ENCODE measurements around the gene FARS2. TPM values are rescaled to one million over a fixed set of nuclear protein-coding genes. Genes with fewer than 3 reads are reported as not detected.

Gene FARS2
- polyA plus RNA-seq, 1 donor from 2014 or later: 11.9 TPM

GRCh38 chr6:5464099-5464885 is 203.0 kb downstream of the FARS2 start:
- Histone ChIP-seq H3K27me3 (ENCODE audit: insufficient read depth, low read depth, low read length) (no peaks in the 10 kb centered on the region), H3K9ac (ENCODE audit: low read length) (no peak overlapping the region), H3K27ac (ENCODE audit: low read length) (no peak overlapping the region), H2AFZ (ENCODE audit: low read depth, low read length) (no peak overlapping the region), H3K9me2 (ENCODE audit: insufficient read depth, low read length) (no peaks in the 10 kb centered on the region), H3K4me3 (ENCODE audit: low read length) (no peak overlapping the region), H3K79me2 (replicated peaks; ENCODE audit: insufficient read depth, low read length) (no peaks in the 10 kb centered on the region), H4K20me1 (ENCODE audit: insufficient read depth) (no peaks in the 10 kb centered on the region), H3K4me2 (ENCODE audit: low read length) (no peak overlapping the region), H3K9me3 (ENCODE audit: low read length) (no peaks in the 10 kb centered on the region), H3F3A (ENCODE audit: insufficient read depth, low read length, poor library complexity, severe bottlenecking) (no peaks in the 10 kb centered on the region), H3K36me3 (ENCODE audit: insufficient read depth, low read length) (no peaks in the 10 kb centered on the region)
- TF ChIP-seq POLR2AphosphoS5 (IDR thresholded peaks at IDR 0.05) (no peak), SMC3 (conservative IDR thresholded peaks at IDR 0.05; ENCODE audit: poor library complexity) (no peak), MXI1 (conservative IDR thresholded peaks at IDR 0.05; ENCODE audit: poor library complexity, severe bottlenecking) (no peak), RAD21 (conservative IDR thresholded peaks at IDR 0.05) (no peak), TAF1 (IDR thresholded peaks at IDR 0.05; ENCODE audit: low read depth) (no peak), CTCF (IDR thresholded peaks at IDR 0.05; ENCODE audit: poor library complexity, severe bottlenecking) (no peak), EZH2 (IDR thresholded peaks at IDR 0.05; ENCODE audit: borderline replicate concordance, insufficient read depth, low read length, poor library complexity, severe bottlenecking) (no peak), REST (IDR thresholded peaks at IDR 0.05; ENCODE audit: borderline replicate concordance) (no peak), EP300 (conservative IDR thresholded peaks at IDR 0.05; ENCODE audit: poor library complexity, severe bottlenecking) (no peak)

- no peak for TF ChIP-seq RAD21 (conservative IDR thresholded peaks at IDR 0.05)
- no peak for TF ChIP-seq SMC3 (conservative IDR thresholded peaks at IDR 0.05; ENCODE audit: poor library complexity)
- TF ChIP-seq POLR2AphosphoS5 (IDR thresholded peaks at IDR 0.05): no peak
- TF ChIP-seq MXI1 (conservative IDR thresholded peaks at IDR 0.05; ENCODE audit: poor library complexity, severe bottlenecking): no peak
- TF ChIP-seq CTCF (IDR thresholded peaks at IDR 0.05; ENCODE audit: poor library complexity, severe bottlenecking): no peak
- no peak for TF ChIP-seq TAF1 (IDR thresholded peaks at IDR 0.05; ENCODE audit: low read depth)
- no peak for TF ChIP-seq EZH2 (IDR thresholded peaks at IDR 0.05; ENCODE audit: borderline replicate concordance, insufficient read depth, low read length, poor library complexity, severe bottlenecking)
- TF ChIP-seq REST (IDR thresholded peaks at IDR 0.05; ENCODE audit: borderline replicate concordance): no peak
- TF ChIP-seq EP300 (conservative IDR thresholded peaks at IDR 0.05; ENCODE audit: poor library complexity, severe bottlenecking): no peak
- H3K4me3 ChIP-seq (ENCODE audit: low read length): no peak overlapping the region
- H3K9me3 ChIP-seq (ENCODE audit: low read length): no peaks in the 10 kb centered on the region
- H3K4me2 ChIP-seq (ENCODE audit: low read length): no peak overlapping the region
- H3K9ac ChIP-seq (ENCODE audit: low read length): no peak overlapping the region
- H3K27ac ChIP-seq (ENCODE audit: low read length): no peak overlapping the region
- no peaks in the 10 kb centered on the region for H3K36me3 ChIP-seq (ENCODE audit: insufficient read depth, low read length)
- H2AFZ ChIP-seq (ENCODE audit: low read depth, low read length): no peak overlapping the region
- H3F3A ChIP-seq (ENCODE audit: insufficient read depth, low read length, poor library complexity, severe bottlenecking): no peaks in the 10 kb centered on the region
- H3K79me2 ChIP-seq (replicated peaks; ENCODE audit: insufficient read depth, low read length): no peaks in the 10 kb centered on the region
- no peaks in the 10 kb centered on the region for H3K27me3 ChIP-seq (ENCODE audit: insufficient read depth, low read depth, low read length)
- H3K9me2 ChIP-seq (ENCODE audit: insufficient read depth, low read length): no peaks in the 10 kb centered on the region
- no peaks in the 10 kb centered on the region for H4K20me1 ChIP-seq (ENCODE audit: insufficient read depth)
Measured at GRCh38 chr6:5466281-5467136, 205.2 kb downstream of the FARS2 start.
